NCI-H69 (cell line): ENCODE results near the gene LCE1C.

Source experiments
- DNase-seq: peaks from one replicate; lab custom pipeline; 2025; lab: John Stamatoyannopoulos, UW

The LCE1C gene, protein sequence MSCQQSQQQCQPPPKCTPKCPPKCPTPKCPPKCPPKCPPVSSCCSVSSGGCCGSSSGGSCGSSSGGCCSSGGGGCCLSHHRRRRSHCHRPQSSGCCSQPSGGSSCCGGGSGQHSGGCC

GRCh38 chr1:152806576-152806975, at the start of gene LCE1C:
TSS of gene LCE1C (minus strand) at chr1:152806651. CDS start at chr1:152805478, 1,173 bp downstream.
- no peak for DNase-seq

GRCh38 chr1:152855661-152856060, 49.2 kb upstream of the LCE1C start:
- no peak for DNase-seq

DNA sequence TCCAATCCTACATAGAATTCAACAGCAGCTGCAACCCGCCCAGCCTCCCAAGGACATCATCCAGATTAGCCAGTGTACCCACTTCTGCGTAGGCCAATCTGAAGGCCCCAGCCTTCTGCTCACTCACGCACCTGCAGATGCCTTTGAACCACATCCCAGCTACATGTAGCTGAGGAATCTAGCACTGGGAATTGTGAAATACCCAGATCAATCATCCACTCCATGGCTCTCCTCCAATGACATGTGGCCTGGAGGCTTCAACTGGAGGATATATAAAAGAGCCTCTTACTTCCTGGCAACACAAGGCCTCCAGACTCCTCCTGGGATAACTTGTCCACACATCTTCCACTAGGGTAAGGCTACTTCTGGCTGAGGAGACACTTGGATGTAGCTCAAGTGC, 36.1 kb upstream of the LCE1C start, which contains the start of gene LCE6A:
Gene LCE6A, plus strand, starts transcription at position 301 of the 400 bp plus-strand sequence. CDS start 665 bp downstream, outside the sequence.
- DNase-seq = no peak

DNA sequence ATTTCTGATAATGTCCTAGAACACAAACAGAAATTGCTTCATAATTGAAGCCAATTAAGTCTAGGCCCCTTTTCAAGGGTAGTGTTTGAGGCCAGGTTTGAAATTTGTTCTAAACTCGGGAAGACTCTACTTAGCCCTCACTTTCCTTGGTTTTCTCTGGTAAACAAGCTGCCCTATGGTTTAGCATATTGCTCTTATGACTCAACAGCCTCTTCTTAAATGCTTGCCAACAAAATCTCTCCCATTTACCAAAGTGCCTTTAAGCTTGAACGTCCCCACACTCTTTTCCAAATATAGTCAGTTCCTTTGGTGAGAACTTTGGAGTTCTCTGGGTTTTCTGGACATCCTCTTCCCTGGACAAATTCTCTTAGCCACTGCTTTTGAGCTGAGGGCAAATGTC, 30.4 kb upstream of the LCE1C start:
- no peak for DNase-seq

- no peak for DNase-seq
These were observed 20.7 kb upstream of the LCE1C start, which contains the start of gene LCE1A for GRCh38 chr1:152827173-152827572. TSS of gene LCE1A (plus strand) at chr1:152827473. CDS start at chr1:152827473, 0 bp downstream.

- DNase-seq = no peak
These were observed 18.5 kb upstream of the LCE1C start for GRCh38 chr1:152824964-152825363.

DNA sequence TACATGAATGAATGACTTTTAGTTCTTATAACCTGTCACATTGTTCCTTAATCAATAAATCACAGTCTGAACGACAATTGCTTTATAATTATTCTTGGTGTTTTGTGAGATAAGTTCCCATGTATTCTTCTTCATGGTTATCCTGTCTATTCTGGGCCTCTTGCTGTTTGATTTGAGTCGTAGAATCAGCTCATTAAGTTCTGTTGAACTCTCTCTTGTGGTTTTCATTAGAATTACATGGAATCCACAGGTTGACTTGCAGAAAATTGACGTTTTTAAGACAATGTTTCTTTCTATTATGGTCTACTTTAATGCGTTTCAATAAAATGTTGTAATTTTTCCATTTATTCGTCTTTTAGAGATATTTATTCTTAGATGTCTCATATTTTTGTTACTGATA, 16.8 kb upstream of the LCE1C start:
- no peak for DNase-seq

DNA sequence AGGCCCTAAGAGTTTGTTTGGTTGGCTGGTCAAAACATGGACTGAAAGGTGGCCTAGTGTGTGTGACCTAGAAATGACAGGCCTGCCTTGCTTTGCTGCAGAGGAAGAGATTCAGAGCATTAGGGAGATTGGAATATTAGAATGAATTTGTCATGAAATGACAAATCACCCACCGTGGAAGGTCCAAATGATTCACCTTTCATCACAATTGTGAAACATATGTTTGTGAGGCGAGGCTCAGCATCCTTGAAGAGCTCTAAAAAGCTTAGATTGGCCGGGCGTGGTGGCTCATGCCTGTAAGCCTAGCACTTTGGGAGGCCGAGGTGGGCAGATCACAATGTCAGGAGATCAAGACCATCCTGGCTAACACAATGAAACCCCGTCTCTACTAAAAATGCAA, 10.9 kb upstream of the LCE1C start:
- no peak for DNase-seq

GRCh38 chr1:152811671-152812070, 5.2 kb upstream of the LCE1C start, which contains the start of gene LCE1B:
TSS of gene LCE1B (plus strand) at chr1:152811971. CDS start at chr1:152812447, 476 bp downstream.
- no peak for DNase-seq

DNA sequence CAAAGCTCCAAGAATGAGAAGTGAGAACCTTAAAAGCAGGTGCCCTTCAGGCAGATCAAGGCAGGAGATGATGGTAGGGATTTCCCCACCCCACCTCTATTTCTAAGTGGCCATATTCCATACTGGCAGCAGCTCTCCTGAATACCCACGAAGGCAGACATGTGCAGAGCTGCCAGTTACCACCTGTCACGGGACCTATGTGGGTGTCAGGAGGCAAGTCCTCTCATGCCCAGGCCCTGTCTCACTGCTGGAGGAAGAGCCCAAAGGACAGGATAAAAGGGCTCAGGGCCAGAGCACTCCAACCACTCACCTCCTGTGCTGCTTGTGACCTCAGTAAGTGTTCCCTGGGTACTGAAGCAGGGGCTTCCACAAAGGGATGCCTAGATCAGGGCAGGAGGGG, 4.6 kb upstream of the LCE1C start:
- DNase-seq = no peak

- no peak for DNase-seq
These were observed 5.1 kb downstream of the LCE1C start for GRCh38 chr1:152801333-152801732.

DNA sequence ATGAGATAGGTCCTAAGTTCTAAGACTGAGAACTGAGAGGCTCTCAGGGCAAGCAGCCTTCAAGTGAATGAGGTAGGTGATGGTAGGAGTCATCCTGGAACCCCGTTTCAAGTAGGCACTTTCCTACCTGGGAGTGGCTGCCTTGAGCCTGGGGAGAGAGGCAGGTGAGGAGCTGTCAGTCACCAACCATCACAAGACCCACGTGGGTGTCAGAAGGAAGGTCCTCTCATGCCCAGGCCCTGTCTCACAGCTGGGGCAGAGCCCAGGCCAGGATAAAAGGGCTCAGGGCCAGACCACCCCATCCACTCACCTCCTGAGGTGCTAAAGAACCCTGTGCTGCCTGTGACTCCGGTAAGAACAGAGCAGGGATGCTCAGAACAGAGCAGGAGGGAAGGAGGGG, 10.0 kb downstream of the LCE1C start, which contains the start of gene LCE1D:
Gene LCE1D, plus strand, starts transcription at position 301 of the 400 bp plus-strand sequence. CDS start 1,074 bp downstream, outside the sequence.
- DNase-seq = no peak

- DNase-seq = no peak
These were observed 10.8 kb downstream of the LCE1C start for GRCh38 chr1:152795686-152796085.

GRCh38 chr1:152786077-152786476, 20.4 kb downstream of the LCE1C start, which contains the start of gene LCE1E:
TSS of gene LCE1E (plus strand) at chr1:152786257. CDS start at chr1:152787300, 1,043 bp downstream.
- DNase-seq = peak; percentile 5

DNA sequence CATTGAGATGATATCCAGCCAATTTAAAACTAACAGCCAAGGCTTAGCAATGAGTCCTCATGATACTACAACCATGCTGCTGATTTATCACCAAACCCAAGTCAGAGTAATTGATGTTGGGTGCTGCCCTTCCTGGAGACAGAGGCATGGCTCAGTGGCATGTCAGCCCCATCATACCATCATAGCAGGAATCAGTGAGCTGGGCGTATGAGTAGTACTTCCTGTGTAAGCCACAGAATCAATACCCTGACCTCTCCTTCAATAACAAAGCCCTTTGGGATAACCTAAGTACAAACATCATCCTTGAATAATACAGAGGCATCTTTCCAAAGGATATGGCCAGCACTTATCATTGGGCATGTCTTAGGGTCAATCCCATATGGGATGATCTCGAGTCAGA, 23.4 kb downstream of the LCE1C start:
- DNase-seq = no peak

DNA sequence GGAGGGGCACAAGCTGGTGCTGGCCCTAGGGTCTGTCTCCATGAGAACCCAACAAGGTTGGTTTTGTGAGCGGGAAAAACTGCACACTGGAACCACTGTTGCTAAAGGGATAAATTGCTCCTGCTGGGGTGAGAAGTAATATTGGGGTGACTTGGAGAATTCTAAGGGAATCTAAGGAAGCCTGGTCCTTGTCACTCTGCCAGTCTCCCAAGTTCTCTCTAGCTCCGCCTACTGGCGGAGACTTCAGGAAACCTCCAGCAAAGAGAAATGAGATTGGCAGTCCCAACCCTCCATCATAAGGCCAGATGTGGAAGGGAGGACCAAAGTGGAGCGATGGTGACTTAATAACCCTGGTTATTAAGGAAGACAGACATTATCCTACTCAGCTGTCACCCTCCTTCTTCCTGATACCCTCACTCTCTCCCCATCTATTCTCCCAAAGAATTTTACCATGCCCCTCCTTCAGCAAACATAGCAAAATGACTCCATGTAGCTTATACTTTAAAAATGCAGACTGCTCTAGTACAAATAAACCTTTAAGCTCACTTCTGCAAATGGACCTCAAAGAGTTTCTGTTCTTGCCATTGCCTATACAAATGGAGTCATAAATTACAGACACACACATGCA, 28.8 kb downstream of the LCE1C start:
- DNase-seq = peak; percentile 50

- DNase-seq = no peak
These were observed 30.1 kb downstream of the LCE1C start for GRCh38 chr1:152776361-152776760.

GRCh38 chr1:152774875-152775274, 31.6 kb downstream of the LCE1C start, which contains the start of gene LCE1F:
TSS of gene LCE1F (plus strand) at chr1:152775140. CDS start at chr1:152776372, 1,232 bp downstream.
- no peak for DNase-seq

- DNase-seq = no peak
These were observed 36.0 kb downstream of the LCE1C start for GRCh38 chr1:152770411-152770810.

- DNase-seq = no peak
These were observed 37.5 kb downstream of the LCE1C start for GRCh38 chr1:152768847-152769533.

DNA sequence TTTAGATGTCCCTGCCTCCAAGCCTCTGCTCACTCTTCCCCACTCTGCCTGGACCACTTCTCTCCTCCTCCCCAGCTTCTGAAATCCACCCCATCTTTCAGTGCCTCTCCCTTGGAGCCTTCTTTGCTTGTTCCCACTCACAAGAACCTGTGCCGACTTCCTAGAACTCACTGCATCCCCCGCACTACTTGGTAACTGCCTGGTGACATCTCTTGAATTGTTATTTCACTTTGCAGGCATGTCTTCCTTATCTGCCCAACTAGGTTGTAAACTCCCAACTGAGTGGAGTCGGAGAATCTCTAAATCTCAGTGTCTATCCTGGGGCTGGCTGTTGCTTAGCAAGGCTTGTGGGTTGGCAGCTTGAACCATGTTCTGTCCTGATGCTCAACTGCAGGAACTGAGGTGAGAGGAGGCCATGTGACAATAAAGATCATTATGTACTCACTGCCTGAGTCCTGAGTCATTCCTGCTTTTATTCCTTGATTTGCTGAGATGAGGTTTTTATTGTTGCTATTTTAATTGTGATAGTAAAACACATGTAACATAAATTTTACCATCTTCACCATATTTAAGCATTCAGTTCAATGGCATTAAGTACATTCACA, 44.7 kb downstream of the LCE1C start:
- no peak for DNase-seq

- DNase-seq = no peak
These were observed 45.8 kb downstream of the LCE1C start for GRCh38 chr1:152760551-152761190.
